Measurements from ENCODE around the gene HMCN1.
"Not testable (repeated sequence)": the region's sequence is repeated elsewhere in the genome, so short reads cannot be mapped to it uniquely, and the experiment has no call there.

The HMCN1 gene

DNA sequence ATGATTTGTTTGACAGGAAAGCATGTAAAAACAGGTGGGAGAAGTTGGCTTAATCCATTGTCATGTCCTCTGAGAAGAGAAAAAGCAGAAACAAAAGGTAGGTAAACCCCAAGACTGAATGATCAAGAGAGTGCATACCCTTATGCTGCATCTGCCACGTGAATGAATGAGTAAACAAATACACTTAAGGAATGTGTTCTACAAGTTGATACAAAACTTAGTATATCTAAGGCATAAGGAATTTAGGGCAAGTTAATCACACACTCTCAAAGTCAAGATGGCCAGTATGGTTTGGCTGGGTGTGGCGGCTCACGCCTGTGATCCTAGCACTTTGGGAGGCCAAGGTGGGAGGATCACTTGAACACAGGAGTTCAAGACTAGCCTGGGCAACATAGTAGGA, 34.2 kb downstream of the HMCN1 start:
- TF ChIP-seq, protein P1, sequence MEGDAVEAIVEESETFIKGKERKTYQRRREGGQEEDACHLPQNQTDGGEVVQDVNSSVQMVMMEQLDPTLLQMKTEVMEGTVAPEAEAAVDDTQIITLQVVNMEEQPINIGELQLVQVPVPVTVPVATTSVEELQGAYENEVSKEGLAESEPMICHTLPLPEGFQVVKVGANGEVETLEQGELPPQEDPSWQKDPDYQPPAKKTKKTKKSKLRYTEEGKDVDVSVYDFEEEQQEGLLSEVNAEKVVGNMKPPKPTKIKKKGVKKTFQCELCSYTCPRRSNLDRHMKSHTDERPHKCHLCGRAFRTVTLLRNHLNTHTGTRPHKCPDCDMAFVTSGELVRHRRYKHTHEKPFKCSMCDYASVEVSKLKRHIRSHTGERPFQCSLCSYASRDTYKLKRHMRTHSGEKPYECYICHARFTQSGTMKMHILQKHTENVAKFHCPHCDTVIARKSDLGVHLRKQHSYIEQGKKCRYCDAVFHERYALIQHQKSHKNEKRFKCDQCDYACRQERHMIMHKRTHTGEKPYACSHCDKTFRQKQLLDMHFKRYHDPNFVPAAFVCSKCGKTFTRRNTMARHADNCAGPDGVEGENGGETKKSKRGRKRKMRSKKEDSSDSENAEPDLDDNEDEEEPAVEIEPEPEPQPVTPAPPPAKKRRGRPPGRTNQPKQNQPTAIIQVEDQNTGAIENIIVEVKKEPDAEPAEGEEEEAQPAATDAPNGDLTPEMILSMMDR (conservative IDR thresholded peaks at IDR 0.05): no peak
- no peak for TF ChIP-seq ZFX (IDR thresholded peaks at IDR 0.05)
- no peak overlapping the region for H3K27ac ChIP-seq

DNA sequence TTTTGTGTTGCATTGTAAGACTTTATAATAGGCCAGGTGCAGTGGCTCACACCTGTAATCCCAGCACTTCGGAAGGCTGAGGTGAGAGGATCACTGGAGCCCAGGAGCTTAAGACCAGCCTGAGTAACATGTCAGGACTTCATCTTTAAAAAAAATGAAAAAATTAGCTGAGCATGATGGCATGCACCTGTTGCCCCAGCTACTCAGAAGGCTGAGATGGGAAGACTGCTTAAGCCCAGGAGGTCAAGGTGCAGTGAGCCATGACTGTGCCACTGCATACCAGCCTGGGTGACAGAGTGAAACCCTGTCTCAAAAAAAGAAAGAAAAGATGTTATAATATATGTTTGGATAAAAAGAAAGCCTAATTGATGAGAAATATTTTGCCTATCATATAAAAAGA, 34.9 kb downstream of the HMCN1 start:
- no peak overlapping the region for H3K27ac ChIP-seq

DNA sequence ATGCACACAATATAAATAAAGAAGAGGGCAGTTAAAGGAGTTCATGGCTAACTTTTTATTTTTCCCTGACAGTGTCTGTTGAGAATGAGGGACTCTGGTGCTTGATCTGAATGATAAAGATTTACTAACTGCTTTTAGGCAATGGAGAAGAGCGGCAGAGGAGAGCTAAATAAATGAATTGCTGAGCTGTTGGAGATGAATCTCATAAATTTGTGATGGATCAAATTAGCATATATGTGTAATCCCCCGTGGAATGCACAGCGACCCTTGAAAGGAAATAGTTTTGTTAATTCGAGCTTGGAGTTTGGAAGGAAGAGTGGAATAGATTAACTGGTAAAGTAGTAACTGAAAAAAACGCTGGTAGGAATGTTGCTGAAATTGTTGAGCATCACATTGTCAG, 40.2 kb downstream of the HMCN1 start:
- TF ChIP-seq, protein P1 (conservative IDR thresholded peaks at IDR 0.05): no peak
- no peak for TF ChIP-seq ZFX (IDR thresholded peaks at IDR 0.05)

More for the DNA sequence above, 34.9 kb downstream of the HMCN1 start:
- TF ChIP-seq ZFX (IDR thresholded peaks at IDR 0.05): no peak
- TF ChIP-seq, protein P1 (conservative IDR thresholded peaks at IDR 0.05): no peak

DNA sequence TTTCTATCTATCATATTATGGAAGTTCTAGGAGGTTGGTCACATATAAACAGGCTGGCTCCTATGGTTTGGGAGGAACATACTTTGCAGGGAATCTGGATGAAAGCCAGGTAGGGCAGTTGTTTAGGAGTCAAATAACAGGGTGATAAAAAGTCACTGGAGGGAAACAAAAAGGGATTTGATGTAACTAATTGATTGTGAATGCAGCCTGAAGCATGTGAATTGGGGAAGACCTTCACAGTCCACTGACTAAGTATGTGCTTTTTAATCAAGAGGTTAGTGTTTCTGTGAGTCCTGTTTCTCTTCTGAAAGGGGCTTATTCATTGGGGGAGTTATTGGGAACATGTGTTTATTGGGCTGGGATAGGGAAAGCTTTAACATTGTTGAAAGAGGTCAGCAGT, 41.3 kb downstream of the HMCN1 start:
- no peak for TF ChIP-seq ZFX (IDR thresholded peaks at IDR 0.05)
- TF ChIP-seq, protein P1 (conservative IDR thresholded peaks at IDR 0.05): no peak
- no peak overlapping the region for H3K27ac ChIP-seq

More for the DNA sequence above, 40.2 kb downstream of the HMCN1 start:
- no peak overlapping the region for H3K27ac ChIP-seq

DNA sequence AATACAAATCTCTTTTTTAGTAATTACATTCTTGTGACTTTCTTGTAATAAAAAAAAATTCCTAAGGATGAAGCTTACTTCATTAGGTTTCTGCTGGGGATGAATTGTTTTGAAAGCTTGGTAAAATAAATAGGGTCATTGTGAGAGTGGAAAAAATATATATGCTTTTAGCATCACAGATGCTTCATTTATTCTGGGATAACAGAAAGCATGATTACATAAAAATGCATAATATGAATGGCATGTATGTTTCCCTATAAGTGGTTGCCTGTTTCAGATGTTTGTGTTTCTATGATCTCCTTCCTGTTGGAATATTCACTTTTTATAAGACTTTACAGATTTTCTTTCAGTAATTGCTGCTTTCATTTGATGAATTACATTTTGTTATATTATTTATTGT, 42.3 kb downstream of the HMCN1 start:
- TF ChIP-seq, protein P1 (conservative IDR thresholded peaks at IDR 0.05): no peak
- TF ChIP-seq ZFX (IDR thresholded peaks at IDR 0.05): no peak
- no peak overlapping the region for H3K27ac ChIP-seq

DNA sequence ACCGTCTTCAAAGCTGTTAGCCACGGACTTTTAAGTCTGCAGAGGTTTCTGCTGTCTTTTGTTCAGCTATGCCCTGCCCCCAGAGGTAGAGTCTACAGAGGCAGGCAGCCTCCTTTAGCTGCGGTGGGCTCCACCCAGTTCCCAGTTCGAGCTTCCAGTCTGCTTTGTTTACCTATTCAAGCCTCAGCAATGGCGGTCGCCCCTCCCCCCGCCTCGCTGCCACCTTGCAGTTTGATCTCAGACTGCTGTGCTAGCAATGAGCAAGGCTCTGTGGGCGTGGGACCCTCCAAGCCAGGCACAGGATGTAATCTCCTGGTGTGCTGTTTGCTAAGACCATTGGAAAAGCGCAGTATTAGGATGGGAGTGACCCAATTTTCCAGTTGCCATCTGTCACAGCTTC, 49.7 kb downstream of the HMCN1 start:
- H3K27ac ChIP-seq: not testable (repeated sequence)

DNA sequence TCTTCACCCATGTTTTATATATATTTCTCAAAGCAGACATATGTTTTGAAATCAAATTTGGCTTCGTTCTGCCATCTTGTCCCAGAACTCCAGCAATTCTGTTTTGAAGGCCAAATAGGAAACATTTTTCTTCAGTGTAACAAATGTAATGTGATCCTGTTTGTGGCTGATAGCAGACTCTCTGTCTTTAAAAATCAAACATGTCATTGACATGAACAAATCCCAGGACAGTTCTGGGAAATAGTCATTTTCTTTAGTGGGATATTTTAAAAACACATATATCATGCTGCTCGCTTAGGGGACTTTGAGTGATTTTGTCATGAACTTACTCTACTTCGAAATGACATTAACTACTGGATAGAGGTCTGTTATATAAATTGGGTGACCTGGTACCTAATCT, 51.4 kb downstream of the HMCN1 start:
- TF ChIP-seq, protein P1 (conservative IDR thresholded peaks at IDR 0.05): no peak
- TF ChIP-seq ZFX (IDR thresholded peaks at IDR 0.05): no peak
- H3K27ac ChIP-seq: no peak overlapping the region

DNA sequence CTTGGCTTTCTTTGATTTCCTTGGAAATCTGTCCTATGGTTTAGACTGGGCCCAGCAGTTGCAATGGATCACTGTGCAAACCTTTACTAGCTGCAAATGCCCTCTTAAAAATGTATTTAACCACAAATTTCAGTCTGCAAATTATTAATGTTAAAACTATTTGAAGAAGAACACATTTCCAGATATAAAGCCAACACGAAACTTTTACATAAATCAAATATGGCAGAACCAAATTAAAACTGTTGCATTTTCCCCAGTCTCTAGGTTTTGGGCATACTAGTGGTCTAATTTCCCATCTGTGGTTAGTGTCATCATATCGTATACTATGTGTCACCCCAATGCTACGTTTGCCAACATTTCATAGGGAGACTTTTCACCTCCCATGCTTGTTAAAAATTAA, 52.3 kb downstream of the HMCN1 start:
- no peak overlapping the region for H3K27ac ChIP-seq

More for the DNA sequence above, 52.3 kb downstream of the HMCN1 start:
- no peak for TF ChIP-seq ZFX (IDR thresholded peaks at IDR 0.05)
- TF ChIP-seq, protein P1 (conservative IDR thresholded peaks at IDR 0.05): no peak

Measured in C4-2B (cell line).